ENCODE measurements around the gene TFRC.
"Not testable (repeated sequence)": the region's sequence is repeated elsewhere in the genome, so short reads cannot be mapped to it uniquely, and the experiment has no call there.

TFRC gene

DNA sequence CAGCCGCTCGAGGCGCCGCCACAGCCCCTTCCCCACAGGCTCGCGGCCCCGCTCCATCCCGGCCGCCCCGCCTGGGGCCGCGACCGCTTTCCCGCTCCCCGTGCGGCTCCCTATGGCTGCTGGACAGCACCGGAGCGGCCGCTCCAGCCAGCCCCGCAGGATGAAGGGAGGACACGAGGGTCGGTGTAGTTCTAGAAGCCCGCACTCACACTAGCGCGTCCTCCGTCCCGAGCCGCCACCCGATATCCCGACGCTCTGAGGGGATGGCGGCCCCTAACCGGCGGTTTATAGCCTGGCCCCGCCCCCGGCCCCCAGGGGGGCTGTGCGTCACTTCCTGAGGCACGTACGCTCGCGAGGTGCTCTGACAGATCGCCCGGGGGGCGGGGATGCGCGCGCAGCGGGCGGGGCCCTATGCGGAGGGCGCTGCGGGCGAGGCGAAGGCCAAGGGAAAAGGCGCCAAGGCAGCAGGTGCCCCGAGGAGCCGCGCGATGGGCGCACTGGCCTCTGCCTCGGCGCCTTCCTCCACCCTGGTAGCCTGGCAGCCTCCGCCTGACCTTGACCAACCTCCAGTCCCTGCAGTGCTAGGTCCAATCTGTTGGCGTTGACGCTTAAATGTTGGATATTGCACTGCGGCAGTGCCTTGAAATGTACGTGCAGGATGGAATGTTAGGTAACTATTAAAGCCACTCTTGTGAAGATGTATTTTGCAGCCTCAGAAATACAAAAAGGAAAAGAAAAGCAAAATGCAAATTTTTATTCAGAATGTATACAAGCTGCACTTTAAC lies at the start of gene TFRC:
Gene TFRC (minus strand): TSS at position 257 of the 785 bp plus-strand sequence. CDS start 4,991 bp downstream, outside the sequence.
- DNase-seq = peak; percentile 59 to 82

DNA sequence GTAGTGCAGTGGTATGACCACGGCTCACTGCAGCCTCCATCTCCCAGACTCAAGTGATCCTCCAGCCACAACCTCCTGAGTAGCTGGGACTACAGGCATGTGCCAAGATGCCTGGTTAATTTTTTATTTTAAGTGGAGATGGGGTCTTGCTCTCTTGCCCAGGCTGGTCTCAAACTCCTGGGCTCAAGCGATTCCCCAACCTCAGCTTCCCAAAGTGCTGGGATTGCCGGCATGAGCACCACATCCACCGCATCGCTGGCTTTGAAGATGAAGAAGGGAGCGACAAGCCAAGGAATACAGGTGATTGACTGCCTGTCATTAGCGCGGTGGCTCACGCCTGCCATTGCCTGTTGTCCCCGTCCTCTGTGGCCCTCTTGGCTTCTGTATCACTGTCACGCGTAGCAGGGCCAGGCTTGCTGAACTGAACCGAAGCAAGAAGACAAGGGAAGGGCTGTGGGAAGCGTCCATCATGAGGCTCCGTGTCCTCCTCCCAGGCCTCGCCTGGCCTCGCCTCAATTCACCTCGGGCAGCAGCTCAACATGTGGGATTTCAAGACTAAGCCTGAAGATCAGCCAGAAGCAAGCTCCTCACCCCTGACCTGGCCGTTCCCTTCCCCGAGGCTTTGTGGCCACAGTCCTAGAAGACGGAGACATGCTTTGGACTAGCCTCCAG lies 46.4 kb upstream of the TFRC start:
- no peak for DNase-seq

DNA sequence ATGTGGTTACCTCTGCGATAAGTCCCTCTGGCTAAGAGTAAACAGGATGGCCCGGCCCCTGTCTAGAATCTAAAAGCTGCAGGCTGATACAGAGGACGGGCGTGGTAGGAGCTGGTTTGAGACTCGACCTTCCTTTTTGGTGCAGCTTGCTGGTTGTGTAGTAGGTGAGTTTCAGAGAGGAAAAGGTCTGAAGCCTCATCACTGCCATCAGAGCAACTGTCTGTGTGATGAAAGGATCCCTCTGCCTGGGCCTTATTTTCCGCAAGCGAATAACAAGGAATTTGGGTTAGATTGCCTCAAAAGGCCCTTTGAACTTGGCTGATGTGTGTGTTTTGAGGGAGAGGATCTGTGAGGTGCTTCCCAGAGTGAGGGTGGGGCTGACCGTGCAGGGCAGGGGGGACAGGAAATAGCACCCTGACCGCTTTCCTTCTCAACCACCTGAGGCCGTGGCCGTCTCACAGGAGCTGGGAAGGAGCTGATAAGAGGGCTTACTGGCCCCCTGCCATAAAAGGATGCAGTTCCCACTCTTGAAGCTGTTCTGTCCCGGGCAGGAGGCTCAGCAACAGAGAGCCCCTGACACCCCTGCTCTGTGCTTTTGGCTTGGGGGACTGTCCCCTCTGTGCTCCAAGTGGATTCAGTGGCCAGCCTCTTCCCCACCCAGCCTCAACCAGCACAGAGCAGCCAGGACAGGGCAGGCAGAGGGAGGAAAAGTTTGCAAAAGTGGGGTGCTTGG lies 45.6 kb upstream of the TFRC start:
- no peak for DNase-seq

DNA sequence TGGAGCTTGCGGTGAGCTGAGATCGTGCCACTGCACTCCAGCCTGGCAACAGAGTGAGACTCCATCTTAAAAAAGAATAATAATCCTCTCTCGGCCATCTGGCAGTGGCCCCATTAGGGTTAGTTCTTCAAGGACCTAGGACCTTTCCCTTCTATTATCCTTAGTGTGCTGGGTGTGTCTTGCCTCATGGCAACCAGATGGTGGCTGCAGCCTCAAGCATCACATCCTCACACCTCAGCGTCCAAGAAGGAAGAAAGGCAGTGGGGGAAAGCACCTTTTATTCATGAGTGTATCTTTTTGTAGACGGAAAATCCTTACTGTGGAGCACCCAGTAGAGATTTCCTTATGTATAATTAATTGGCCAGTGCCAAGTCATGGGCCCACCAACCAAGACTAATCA lies 42.7 kb upstream of the TFRC start:
- DNase-seq = no peak

DNA sequence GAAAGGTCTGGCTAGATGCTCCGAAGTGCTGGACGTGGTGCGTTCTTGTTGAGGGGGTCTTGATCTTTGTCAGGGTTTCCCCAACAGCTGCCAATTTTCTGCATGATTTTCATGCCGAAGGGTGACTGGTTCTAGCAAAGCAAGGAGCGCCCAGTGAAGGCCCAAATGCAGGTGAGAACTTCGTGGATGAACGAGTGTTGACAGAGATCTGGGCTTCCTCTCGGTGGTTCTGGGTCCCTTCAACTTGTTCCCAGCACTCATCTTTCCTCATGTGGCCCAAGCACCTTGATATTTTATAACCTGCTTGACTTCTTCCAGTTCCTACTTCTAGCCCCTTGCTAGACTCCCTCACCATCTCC lies 40.8 kb upstream of the TFRC start:
- DNase-seq = no peak

DNA sequence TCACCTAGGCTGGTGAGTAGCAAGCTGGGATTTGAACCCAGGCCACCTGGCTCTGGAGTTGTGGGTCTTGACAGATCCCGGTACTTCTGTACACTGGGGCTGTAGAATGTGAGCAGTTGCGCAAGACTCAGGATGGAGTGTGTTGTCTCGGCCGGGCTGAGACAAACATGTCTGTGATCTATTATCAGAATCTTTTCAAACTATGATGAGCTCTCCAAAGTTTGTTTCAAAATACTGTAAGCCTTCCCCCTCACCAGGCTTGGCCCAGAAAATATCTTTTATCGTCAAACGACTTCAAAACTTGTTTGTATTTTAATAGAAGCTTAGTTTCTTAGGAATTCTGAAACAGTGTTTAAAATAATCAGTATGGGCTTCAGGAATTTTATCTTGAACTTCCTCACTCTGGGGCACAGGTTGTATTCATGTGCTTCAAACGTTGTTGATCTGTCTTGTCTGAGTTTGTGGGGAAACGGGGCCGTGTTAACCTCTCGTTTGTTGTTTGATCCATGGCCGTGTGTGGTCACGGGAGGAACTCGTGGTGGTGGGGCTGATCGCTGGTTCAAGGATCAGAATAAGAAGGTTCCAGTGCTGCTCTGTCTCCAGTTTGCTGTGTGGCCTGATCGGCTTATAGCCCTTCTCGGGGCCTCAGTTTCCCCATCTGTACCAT lies 40.3 kb upstream of the TFRC start:
- no peak for DNase-seq

DNA sequence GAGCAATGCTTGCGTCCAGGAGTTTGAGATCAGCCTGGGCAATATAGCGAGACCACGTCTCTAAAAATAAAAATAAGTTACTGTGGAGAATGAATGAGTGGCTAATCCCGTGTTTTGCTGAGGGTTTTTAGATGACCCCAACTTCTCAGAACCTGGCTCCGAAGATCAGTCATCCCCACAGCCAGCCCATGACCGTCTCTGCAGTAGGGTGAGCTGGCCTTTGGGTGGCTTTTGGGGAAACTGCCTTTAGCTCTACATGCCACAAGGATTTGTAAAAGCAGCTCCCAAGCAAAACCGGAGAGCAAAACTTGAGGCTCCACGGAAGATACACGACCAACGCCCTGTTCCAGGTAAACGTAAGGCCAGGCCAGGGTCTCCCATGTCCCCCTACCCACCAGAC lies 39.2 kb upstream of the TFRC start:
- no peak for DNase-seq

DNA sequence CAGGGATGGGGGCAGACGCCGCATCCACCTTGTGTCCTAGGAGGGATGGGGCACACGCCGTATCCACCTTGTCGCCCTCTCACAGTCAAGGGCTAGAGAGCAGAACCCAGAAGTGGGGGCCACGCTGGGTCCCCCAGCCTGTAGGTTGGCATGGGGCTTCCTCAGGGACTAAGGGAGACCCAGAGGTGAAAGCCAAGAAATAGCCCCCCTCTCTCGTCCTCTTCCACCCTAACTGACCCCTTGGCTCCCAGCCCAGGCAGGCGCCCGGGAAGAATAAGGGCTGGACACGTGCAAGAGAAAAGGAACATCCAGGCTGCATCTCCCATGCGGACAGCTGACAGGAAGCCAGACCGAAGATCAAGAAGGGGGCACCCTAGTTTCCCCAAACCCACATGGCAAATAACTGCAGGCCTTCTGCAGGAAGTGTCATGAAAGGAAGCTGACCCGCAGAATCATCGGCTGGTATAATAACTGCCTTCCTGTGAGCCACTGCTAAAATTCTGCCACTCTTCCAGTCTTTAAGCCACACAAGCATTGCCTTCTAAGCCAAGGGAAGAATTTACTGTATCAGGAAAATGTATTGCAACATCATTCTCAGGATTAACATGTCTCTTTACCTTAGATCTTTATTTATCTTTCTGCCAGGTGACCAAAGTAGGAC lies 38.5 kb upstream of the TFRC start:
- DNase-seq = no peak

DNA sequence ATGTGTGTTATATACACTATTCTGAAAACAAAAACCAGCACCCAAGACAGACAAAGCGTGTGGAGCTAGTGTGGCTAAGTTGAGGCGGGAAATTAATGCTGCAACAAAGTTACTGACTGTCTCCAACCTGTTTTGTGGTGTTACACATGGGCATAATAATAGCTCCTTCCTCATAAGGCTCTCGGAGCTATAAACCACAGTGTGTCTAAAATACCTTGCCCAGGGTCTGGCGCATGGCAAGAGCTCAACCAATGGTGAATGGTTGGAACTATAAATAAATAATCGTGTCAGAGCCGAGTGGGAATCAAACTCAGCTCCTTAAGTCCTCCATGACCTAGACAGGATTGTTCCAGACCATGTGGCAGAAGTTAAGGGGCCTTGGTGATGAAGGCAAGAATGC lies 35.9 kb upstream of the TFRC start:
- no peak for DNase-seq

DNA sequence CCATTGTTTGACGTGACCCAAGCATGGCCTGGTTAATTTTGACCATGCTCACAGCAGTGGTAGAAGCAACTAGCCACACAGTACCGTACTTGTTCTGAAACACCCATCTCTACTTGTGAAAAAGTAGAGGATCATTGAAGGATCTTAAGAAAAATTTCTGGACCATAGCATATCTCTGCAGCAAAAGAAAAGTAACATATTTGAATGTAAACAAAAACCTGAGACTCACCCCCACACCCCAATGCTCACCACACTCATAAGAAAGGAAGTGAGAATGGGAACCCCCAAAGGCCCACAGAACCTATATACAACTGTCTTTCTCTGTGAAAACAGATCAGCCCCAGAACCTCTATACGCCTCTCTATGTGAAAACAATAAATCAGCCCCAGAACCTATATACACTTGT lies 33.8 kb upstream of the TFRC start:
- no peak for DNase-seq

DNA sequence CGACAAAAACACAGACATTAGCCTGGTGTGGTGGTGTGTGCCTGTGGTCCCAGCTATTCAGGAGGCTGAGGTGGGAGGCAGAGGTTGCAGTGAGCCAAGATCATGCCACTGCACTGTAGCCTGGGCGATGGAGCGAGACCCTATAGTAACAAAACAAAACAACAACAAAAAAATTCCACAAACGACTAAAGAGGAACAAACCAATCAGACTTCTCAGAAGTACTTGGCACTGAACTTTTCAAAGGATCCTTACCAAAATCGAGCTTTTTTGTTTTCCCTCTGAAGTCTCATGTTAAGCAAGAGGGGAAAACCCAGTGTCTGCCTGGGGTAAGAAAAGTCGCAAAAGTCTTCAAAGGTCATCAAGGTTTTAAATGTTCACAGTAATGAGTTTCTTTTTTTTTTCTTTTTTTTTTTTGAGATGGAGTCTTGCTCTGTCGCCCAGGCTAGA lies 30.1 kb upstream of the TFRC start:
- no peak for DNase-seq

DNA sequence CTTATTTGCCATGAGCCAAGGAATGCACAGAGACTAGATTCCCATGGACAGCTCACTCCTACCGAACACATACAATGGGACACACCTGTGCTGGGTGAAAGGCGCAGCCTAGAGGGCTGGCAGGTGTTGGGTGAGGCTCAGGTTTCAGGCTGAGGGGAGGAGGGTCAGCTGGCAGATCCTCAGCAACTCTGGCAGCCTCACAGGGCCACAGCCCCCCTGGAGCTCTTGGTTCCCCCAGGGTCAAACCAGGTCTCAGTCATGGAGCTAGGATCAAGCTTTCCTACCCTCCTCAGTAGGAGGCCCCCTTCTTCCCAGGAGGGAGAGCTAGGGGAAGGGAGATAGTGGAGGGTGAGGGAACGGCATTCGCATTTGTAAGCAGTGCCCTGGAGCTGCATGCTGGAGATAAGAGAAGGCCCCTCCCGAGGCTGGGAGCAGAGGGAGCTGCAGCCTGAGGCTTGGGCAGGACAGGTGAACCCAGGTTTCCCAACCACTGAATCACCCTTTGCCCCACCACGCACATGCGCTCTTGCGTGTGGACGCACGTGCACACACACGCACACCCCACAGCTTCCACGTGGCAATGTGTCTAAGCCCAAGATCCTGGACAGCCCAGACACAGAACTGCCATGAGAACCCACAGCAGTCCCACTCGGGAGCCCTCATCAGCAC lies 26.3 kb upstream of the TFRC start:
- DNase-seq = no peak

DNA sequence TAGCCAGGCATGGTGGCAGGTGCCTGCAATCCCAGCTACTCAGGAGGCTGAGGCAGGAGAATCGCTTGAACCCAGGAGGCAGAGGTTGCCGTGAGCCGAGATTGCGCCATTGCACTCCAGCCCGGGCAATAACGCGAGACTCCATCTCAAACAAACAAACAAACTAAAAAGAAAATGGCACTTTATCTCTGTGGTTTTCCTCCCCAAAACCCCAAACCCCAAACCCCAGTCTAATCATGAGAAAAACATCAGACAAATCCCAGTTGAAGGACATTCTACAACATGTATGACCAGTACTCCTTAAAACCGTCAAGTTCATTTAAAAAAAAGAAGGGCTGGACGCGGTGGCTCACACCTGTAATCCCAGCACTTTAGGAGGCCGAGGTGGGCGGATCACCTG lies 22.8 kb upstream of the TFRC start:
- not testable (repeated sequence) for DNase-seq

DNA sequence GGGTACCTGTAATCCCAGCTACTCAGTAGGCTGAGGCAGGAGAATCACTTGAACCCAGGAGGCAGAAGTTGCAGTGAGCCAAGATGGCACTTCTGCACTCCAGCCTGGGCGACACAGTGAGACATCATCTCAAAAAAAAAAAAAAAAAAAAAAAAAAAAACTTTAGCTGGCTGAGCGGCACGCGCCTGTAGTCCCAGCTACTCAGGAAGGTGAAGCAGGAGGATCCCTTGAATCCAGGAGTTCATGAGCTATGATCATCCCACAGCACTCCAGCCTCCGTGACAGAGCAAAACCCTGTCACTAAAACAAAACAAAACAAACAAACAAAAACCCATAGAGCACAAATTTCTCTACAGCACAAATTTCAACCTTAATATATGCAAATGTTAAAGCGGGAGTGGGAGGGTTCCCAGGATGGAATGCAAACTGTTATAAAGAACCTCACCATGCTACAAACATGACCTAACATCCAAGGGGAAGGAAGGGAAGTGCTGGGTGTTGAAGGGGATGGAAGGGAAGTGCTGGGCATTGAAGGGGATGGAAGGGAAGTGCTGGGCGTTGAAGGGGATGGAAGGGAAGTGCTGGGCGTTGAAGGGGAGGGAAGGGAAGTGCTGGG lies 16.6 kb upstream of the TFRC start:
- DNase-seq = not testable (repeated sequence)

DNA sequence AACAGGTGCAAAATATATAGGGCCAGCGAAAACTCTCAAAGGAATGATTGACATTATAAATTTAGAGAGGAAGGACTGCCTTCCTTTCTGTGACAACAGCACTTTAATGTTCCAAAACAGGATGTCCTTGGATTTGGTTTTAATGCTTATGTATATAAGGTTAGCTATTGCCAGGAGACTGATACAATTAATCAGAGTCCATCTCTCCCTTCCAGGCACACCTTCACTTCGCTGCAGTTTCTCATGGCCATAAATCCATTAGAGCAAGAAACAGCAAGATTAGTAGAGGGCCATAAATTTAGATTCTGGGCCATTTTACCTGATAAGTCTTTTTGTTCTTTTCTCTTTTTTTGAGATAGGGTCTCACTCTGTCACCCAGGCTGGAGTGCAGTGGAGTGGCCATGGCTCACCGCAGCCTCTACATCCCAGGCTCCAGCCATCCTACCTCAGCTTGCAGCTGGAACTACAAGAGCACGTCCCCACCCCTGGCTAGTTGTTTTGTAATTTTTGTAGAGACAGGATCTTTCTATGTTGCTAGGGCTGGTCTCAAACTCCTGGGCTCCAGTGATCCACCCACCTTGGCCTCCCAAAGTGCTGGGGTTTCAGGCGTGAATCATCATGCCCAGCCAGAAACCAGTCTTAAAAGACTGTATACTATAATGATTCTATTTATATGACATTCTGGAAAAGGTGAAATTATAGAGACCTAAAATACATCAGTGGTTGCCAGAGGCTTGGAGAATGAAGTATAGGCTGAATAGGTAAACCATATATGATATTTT lies 15.7 kb upstream of the TFRC start:
- no peak for DNase-seq

DNA sequence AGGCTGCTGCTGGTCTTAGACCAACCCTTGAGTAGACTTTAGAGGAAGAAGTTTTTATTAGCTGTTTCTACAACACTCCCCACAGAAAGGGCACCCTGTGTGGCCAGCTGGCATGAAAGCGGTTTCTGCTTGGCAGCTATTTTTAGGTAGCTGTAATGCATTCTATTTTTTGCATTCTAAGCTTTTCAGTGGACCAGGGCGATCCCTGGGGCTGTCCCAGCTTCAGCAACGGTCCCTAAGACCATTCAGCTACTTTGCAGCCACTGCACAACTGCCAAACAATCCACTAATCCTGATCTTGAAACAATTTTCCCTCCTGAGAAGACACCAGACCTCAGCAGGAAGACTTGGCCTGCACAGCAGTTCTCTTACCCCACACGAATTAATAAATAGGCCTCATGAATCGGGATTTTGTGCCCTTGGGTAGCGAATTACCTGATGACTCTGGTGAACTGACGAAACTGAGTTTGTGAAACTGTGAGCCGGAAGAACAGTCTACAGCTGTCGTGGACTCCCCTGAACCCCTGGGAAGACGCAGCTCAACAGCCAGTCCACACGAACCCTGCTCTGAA lies 14.6 kb upstream of the TFRC start:
- peak in 1 of 2 experiments; percentile 5 for DNase-seq

DNA sequence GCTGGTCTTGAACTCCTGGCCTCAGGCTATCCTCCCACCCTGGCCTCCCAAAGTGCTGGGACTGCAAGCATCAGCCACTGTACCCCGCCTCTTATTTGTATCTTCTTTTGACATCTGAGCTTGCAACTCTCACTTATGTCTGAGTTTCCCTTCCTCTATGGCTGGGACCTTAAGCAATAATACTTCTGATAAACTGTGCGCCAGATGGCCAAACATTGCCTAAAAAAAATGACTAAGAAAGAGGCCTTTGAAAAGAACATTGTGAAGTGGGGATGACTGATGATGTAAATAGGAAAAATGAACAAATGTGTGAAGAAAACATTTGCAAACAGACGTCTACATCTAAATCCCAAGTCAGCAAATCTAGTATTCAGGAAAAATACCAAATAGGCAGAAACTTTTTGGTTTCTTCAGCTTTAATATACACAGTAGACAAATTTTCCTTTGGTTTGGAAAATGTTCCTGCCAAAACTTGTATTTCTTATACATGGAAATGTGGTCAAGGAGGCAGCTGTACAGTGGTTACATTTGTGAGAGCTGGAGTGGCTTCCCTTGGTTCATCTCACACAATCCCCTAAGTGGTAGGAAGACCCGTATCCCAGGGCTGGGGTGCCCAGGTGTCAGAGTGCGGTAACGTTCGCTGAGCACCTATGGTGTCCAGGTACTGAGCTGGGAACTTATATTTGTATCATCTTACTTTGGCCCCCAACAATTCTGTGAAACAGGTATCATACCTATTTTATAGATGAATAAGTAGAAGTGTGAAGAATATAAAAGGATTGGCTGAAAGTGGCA lies 11.6 kb upstream of the TFRC start:
- no peak for DNase-seq

DNA sequence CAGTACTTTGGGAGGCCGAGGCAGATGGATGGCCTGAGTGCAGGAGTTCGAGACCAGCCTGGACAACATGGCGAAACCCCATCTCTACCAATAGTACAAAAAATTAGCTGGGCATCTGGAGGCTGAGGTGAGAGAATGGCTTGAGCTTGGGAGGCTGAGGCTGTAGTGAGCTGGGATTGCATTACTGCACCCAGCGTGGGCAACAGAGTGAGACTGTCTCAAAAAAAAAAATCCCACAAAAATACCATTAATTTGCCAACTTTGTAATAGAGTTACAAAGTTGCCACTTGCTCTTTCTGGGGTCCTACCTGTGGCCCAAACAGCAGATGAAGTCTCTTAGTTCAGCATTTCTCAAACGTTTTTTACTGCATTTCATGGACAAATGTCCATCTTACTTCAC lies 6.0 kb upstream of the TFRC start:
- no peak for DNase-seq

DNA sequence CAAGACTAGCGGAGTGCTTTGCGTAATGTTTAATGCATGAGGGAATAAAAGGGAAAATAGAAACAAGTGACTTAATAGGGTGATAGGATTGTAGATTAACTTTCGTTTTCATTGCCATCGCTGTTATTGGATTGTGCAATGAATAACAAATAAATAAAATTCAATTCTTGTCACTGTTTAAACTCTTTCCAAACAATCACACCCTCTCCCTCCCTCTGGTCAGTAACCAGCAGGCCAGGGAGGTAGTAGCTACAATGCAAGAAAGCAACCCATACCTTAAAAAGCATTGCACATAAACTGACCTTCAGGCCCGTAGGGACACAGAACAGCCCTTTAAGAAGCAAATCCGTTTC lies 705 bp upstream of the TFRC start:
- DNase-seq = peak in 1 of 2 experiments; percentile 44
